ENCODE measurements around the gene PLXNA4. TPM values are rescaled to one million over a fixed set of nuclear protein-coding genes. Genes with fewer than 3 reads are reported as not detected.

The PLXNA4 gene
- total RNA-seq, 1 donor from 2014 or later = 0.38 TPM

DNA sequence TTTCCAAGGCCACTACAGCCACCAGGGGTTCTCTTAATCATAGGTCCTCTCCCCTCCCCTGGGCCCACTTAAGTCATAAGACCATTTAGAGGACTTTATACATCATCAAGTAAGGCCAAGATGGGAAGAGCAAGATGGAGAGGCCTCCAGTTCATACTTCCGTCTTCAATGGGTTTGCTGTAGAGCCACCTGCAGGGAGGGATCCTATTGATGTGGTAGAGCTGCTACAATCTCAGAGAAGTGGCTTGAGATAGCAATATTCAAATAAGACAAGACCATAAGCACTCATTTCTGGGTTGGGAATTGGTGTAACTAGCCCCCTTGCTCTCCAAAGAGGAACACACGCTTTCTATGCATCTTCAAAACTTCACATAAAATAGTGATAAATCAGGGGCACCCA, 214.2 kb downstream of the PLXNA4 start:
- Mint-ChIP-seq H3K9me3 (ENCODE audit: low read depth) (no peaks in the 10 kb centered on the region), H3K27me3 (peaks cover 8% of the 10 kb centered on the region), H3K4me1 (ENCODE audit: low read depth) (no peaks in the 10 kb centered on the region), H3K36me3 (ENCODE audit: insufficient read depth) (no peaks in the 10 kb centered on the region), H3K4me3 (ENCODE audit: low read depth) (no peak overlapping the region), H3K27ac (no peak overlapping the region)
- no peak for DNase-seq (ENCODE audit: low spot score, unreplicated experiment)
- TF ChIP-seq, protein P1, sequence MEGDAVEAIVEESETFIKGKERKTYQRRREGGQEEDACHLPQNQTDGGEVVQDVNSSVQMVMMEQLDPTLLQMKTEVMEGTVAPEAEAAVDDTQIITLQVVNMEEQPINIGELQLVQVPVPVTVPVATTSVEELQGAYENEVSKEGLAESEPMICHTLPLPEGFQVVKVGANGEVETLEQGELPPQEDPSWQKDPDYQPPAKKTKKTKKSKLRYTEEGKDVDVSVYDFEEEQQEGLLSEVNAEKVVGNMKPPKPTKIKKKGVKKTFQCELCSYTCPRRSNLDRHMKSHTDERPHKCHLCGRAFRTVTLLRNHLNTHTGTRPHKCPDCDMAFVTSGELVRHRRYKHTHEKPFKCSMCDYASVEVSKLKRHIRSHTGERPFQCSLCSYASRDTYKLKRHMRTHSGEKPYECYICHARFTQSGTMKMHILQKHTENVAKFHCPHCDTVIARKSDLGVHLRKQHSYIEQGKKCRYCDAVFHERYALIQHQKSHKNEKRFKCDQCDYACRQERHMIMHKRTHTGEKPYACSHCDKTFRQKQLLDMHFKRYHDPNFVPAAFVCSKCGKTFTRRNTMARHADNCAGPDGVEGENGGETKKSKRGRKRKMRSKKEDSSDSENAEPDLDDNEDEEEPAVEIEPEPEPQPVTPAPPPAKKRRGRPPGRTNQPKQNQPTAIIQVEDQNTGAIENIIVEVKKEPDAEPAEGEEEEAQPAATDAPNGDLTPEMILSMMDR (IDR thresholded peaks at IDR 0.05; ENCODE audit: unreplicated experiment) = no peak

DNA sequence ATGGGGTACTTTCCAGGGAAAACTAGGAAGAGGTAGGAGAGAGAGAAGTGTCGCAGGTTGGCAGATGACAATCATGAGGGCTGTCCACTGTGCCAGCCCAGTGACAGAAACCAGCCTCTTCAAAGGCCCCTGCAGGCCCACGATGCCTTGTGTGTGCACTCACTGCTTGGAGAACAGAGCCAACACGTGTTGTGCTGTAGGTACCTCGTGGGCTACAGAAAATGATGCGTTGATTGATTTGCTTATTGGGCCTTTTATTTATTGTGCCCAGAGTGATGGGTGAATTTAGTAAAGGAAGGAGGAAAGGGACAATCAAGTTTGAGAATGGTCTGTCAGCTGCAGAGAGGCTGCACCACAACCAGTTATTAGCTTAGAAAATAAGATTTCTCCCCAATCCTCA, 215.1 kb downstream of the PLXNA4 start:
- no peak overlapping the region for H3K27ac Mint-ChIP-seq
- no peak overlapping the region for H3K4me3 Mint-ChIP-seq (ENCODE audit: low read depth)
- TF ChIP-seq, protein P1 (IDR thresholded peaks at IDR 0.05; ENCODE audit: unreplicated experiment) = no peak
- no peaks in the 10 kb centered on the region for H3K4me1 Mint-ChIP-seq (ENCODE audit: low read depth)
- H3K9me3 Mint-ChIP-seq (ENCODE audit: low read depth) = no peaks in the 10 kb centered on the region
- H3K36me3 Mint-ChIP-seq (ENCODE audit: insufficient read depth) = no peaks in the 10 kb centered on the region
- H3K27me3 Mint-ChIP-seq = peaks cover 12% of the 10 kb centered on the region
- DNase-seq (ENCODE audit: low spot score, unreplicated experiment) = no peak

DNA sequence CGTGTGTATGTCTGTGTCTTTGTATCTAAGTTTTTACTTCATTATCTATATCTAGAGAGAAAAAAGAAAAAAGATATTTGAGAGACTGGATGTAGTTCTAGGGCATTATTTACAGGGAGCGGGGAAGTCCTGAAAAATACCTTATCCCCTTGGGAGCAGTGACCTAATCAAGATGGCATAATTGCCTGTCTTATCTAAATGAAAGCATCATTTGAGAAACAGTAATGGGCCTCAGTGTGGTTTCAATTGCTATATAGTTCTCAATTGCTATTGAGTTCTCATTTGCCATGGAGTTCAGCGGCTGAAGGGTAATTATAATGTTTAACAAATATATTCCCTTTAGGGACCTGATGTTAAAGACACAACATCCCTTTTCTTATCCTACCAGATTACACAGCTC, 216.5 kb downstream of the PLXNA4 start:
- no peak for DNase-seq (ENCODE audit: low spot score, unreplicated experiment)
- Mint-ChIP-seq H3K9me3 (ENCODE audit: low read depth) (no peaks in the 10 kb centered on the region), H3K4me3 (ENCODE audit: low read depth) (no peak overlapping the region), H3K36me3 (ENCODE audit: insufficient read depth) (no peaks in the 10 kb centered on the region), H3K27me3 (peaks cover 8% of the 10 kb centered on the region), H3K4me1 (ENCODE audit: low read depth) (no peaks in the 10 kb centered on the region), H3K27ac (no peak overlapping the region)
- TF ChIP-seq, protein P1 (IDR thresholded peaks at IDR 0.05; ENCODE audit: unreplicated experiment) = no peak

DNA sequence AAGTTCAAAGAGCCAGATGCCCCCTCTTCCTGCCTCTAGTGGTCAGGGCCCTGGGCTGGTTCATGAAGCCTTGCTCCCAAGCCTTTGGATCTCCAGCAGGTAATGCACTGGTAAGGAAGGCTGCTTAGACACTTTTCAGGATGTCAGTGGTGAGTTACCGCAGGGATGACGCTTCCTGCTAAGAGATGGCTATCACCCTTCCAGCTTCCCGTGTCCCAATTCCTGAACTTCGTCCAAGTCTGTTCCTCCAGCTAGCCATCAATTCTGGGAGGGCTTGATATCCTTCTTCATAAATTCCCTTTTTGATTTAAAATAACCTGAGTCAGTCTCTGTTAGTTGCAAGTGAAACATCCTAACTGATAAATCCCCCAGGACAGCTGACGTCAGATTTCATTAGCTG, 221.2 kb downstream of the PLXNA4 start:
- no peak overlapping the region for H3K27ac Mint-ChIP-seq
- no peak overlapping the region for H3K4me3 Mint-ChIP-seq (ENCODE audit: low read depth)
- H3K27me3 Mint-ChIP-seq = peaks cover 8% of the 10 kb centered on the region
- H3K36me3 Mint-ChIP-seq (ENCODE audit: insufficient read depth) = no peaks in the 10 kb centered on the region
- H3K9me3 Mint-ChIP-seq (ENCODE audit: low read depth) = no peaks in the 10 kb centered on the region
- DNase-seq (ENCODE audit: low spot score, unreplicated experiment) = no peak
- TF ChIP-seq, protein P1 (IDR thresholded peaks at IDR 0.05; ENCODE audit: unreplicated experiment) = no peak
- H3K4me1 Mint-ChIP-seq (ENCODE audit: low read depth) = no peaks in the 10 kb centered on the region

DNA sequence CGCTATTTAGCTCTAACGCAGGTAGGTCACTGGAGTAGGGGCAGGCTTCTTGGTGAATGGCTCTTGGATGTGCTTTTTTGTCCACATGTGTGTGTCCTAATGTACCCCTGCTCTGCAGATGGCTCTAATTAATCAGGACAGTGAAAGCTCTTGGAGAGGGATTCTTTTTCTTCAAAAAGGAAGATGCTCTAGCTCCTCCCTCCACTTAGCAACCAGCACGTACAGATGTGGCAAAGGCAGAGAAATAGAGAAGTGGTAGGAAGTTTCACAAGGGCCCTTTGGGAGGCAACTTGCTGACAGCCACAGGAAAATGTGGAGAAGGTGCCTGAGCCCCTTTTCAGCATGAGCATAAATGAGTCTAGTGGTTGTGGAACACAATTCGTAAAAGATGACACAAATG, 221.7 kb downstream of the PLXNA4 start:
- no peaks in the 10 kb centered on the region for H3K36me3 Mint-ChIP-seq (ENCODE audit: insufficient read depth)
- no peaks in the 10 kb centered on the region for H3K9me3 Mint-ChIP-seq (ENCODE audit: low read depth)
- TF ChIP-seq, protein P1 (IDR thresholded peaks at IDR 0.05; ENCODE audit: unreplicated experiment) = no peak
- DNase-seq (ENCODE audit: low spot score, unreplicated experiment) = no peak
- H3K27ac Mint-ChIP-seq = no peak overlapping the region
- H3K4me1 Mint-ChIP-seq (ENCODE audit: low read depth) = no peaks in the 10 kb centered on the region
- H3K27me3 Mint-ChIP-seq = peaks cover 8% of the 10 kb centered on the region
- no peak overlapping the region for H3K4me3 Mint-ChIP-seq (ENCODE audit: low read depth)

All from progenitor cell of endocrine pancreas (in vitro differentiated cells).